Inferior parietal cortex (tissue), 1 donor: ENCODE data around the gene CEL.

ENCODE experiments used
- DNase-seq: peaks from one replicate; pipeline ENCODE4 v3.0.0-alpha.2; 2016; ENCODE audit errors: extremely low spot score

Gene CEL

GRCh38 chr9:133116346-133117231 lies 54.8 kb downstream of the CEL start:
- DNase-seq: no peak

GRCh38 chr9:133117271-133118178 lies 55.7 kb downstream of the CEL start:
- DNase-seq: no peak

- DNase-seq: no peak
Measured at GRCh38 chr9:133118179-133118520, 56.4 kb downstream of the CEL start.

- no peak for DNase-seq
Measured at GRCh38 chr9:133118568-133118967, 56.8 kb downstream of the CEL start.

GRCh38 chr9:133119103-133119845 lies 57.5 kb downstream of the CEL start:
- no peak for DNase-seq

GRCh38 chr9:133119846-133120500 lies 58.2 kb downstream of the CEL start:
- no peak for DNase-seq

- DNase-seq: no peak
Measured at GRCh38 chr9:133120501-133121197, 58.9 kb downstream of the CEL start.
